GM21717 (cell line): ENCODE data around the gene GALNT8.
A peak's percentile ranks its signal among the peaks of the same experiment; 100 is the strongest.

ENCODE experiments used
- ATAC-seq: cut with Tn5 transposase; IDR thresholded peaks from one replicate; pipeline ENCODE4 v1.9.1; 2021; ENCODE audit warnings: mild to moderate bottlenecking, moderate library complexity; ENCODE audit not compliant: unreplicated experiment

GALNT8 gene

GRCh38 chr12:4796216-4796615 is 76.0 kb downstream of the GALNT8 start:
- ATAC-seq: no peak

- no peak for ATAC-seq
These were observed 76.7 kb downstream of the GALNT8 start for GRCh38 chr12:4796694-4797482.

DNA sequence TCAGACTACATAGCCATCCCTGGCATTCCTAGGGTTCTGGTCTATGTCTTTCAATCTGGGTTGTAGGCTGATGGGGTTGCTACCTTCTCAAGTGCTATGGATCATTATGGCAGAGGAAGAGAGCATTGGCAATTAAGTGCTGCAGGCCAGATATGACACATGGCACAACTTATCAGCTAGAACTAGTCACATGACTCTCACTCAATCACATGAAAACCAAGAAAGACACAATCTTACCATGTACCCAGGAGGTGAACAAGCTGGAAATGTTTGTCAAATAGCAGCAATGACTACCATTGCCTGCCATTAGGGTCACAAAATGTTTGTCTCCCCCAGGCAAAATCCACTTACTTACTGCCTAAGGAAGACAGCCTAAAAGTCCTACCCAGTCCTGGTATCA is 80.4 kb downstream of the GALNT8 start:
- ATAC-seq: no peak

DNA sequence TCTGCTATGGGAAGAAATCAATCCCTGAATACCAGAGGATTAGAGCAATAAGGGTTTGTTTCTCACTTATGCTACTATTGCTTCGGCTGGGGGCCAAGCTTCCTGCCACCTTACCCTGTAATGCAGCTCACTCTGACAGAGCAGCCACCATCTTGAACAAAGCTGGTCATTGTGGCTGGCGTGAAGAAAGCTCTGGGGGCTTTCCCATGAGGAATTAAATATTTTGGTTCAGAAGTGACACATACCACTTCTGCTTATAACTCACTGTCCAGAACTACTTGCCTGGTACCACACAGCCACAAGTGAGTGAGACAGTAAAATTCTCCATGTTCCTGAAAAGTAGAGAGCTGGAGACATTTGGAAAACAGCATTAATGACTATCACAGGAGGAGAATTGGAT is 82.6 kb downstream of the GALNT8 start:
- ATAC-seq: no peak

- ATAC-seq: no peak
These were observed 86.4 kb downstream of the GALNT8 start for GRCh38 chr12:4806439-4807115.

- no peak for ATAC-seq
These were observed 87.0 kb downstream of the GALNT8 start for GRCh38 chr12:4807116-4807783.

DNA sequence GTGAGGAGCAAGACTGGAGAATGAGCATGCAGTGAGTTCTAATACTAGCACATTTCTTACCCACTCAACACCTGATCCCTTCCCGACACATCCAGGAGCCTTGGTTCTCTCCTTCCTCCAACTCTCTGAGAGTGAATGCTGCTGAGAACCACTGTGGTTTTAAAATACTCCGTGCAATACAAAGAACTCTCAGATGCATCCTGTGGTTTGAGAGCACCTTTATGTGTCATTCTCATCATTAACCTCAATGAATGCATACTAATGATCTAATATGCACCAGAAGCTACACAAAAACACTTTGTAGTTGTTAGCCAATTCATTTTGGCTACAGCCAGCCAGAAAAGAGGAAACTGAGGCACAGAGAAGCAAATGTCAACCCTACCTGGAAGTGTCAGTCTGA is 87.6 kb downstream of the GALNT8 start:
- no peak for ATAC-seq

GRCh38 chr12:4809013-4809448 is 88.8 kb downstream of the GALNT8 start:
- ATAC-seq: no peak

- no peak for ATAC-seq
These were observed 89.4 kb downstream of the GALNT8 start for GRCh38 chr12:4809449-4810218.

- ATAC-seq: no peak
These were observed 90.0 kb downstream of the GALNT8 start for GRCh38 chr12:4810219-4810671.

- no peak for ATAC-seq
These were observed 92.6 kb downstream of the GALNT8 start for GRCh38 chr12:4812624-4813327.

- no peak for ATAC-seq
These were observed 93.5 kb downstream of the GALNT8 start for GRCh38 chr12:4813741-4814140.

GRCh38 chr12:4814485-4814884 is 94.3 kb downstream of the GALNT8 start:
- no peak for ATAC-seq

GRCh38 chr12:4816744-4817525 is 96.7 kb downstream of the GALNT8 start:
- ATAC-seq: no peak

DNA sequence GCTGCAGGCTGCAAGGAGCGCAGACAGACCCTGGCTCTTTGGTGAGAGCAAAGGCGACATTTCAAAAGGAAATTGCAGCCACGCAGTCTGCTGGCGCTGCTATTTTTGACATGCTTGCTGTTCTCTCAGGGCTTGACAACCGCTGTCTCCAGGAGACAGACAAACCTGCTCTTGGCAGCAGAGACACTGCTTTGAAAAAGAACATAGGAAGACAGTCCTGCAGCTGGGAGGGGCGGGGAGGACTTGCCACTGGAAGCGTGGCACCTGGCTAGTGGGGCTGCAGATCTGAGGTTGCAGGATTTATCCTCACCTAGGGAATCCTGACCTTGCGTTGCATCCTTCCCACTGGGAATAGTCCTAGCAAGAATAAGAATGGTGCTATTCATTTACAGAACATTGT is 97.7 kb downstream of the GALNT8 start:
- no peak for ATAC-seq

- peak; percentile 50 for ATAC-seq
These were observed 99.5 kb downstream of the GALNT8 start for GRCh38 chr12:4819654-4820053.

GRCh38 chr12:4820971-4821370 is 100.8 kb downstream of the GALNT8 start:
- no peak for ATAC-seq
